ENCODE data around the gene XPO5. TPM values are rescaled to one million over a fixed set of nuclear protein-coding genes. Genes with fewer than 3 reads are reported as not detected.

XPO5 gene
- total RNA-seq (10 to 100 TPM; 13.7 to 53.7 (median 14.7) TPM), polyA plus RNA-seq (10 to 100 TPM in 1 of 3 donors, 1 to 10 TPM in 2; 3.0 to 11.5 (median 7.8) TPM)

GRCh38 chr6:43575772-43576551, at the start of gene XPO5, which contains the start of gene POLH:
Gene XPO5 (minus strand): TSS chr6:43576038. CDS start chr6:43575864, 174 bp downstream.
Gene POLH (plus strand): TSS chr6:43576185. CDS start chr6:43582320, 6,135 bp downstream.
- Histone ChIP-seq H3K36me3 (peaks cover 0 to 24% (median 8%) of the 10 kb centered on the region in 4 donors), H3K9me3 (no peaks in the 10 kb centered on the region), H3K4me3 (peak within 1 kb of the TSS; percentile 63 to 97 (median 82)), H3K27me3 (no peaks in the 10 kb centered on the region), H3K27ac (peak within 1 kb of the TSS; percentile 75 to 80 (median 78)), H3K4me1 (peaks cover 0 to 31% (median 24%) of the 10 kb centered on the region in 4 donors)
- no peak for TF ChIP-seq CTCF (IDR thresholded peaks at IDR 0.05)
- no peak for TF ChIP-seq EP300 (IDR thresholded peaks at IDR 0.05)
- peak; percentile 67 to 83 for TF ChIP-seq POLR2A (IDR thresholded peaks at IDR 0.05)
- peak; percentile 84 to 94 (median 90) for TF ChIP-seq POLR2AphosphoS5 (IDR thresholded peaks at IDR 0.05)
- 0 to 1% methylated on average over 76 of the region's 76 CpGs for WGBS, 2 donors
- intact Hi-C loops (cut with DNase I): no loop called here
- DNase-seq: peak; percentile 95

- TF ChIP-seq POLR2A (IDR thresholded peaks at IDR 0.05) (no peak), CTCF (IDR thresholded peaks at IDR 0.05) (no peak), EP300 (IDR thresholded peaks at IDR 0.05) (no peak), POLR2AphosphoS5 (IDR thresholded peaks at IDR 0.05) (no peak)
- H3K9me3 ChIP-seq: no peaks in the 10 kb centered on the region
- no peaks in the 10 kb centered on the region for H3K27me3 ChIP-seq
- H3K4me3 ChIP-seq: no peak overlapping the region
- no peak overlapping the region for H3K27ac ChIP-seq
- intact Hi-C loops (cut with DNase I): loop anchor here (5.0 kb wide), 1 partner anchor 77 kb away; no protein-coding TSS in a partner anchor
- 94 to 96% methylated on average over 16 of the region's 16 CpGs for WGBS, 2 donors
- DNase-seq: no peak
- H3K4me1 ChIP-seq: peaks cover 0 to 26% (median 22%) of the 10 kb centered on the region in 4 donors
- H3K36me3 ChIP-seq: peaks cover 20 to 58% (median 32%) of the 10 kb centered on the region in 4 donors
These were observed 49.7 kb upstream of the XPO5 start for GRCh38 chr6:43625393-43625992.

GRCh38 chr6:43624786-43625288, 49.0 kb upstream of the XPO5 start:
- Histone ChIP-seq H3K27me3 (no peaks in the 10 kb centered on the region), H3K36me3 (peaks cover 23 to 65% (median 35%) of the 10 kb centered on the region in 4 donors), H3K4me1 (peaks cover 0 to 24% (median 18%) of the 10 kb centered on the region in 4 donors), H3K27ac (no peak overlapping the region), H3K4me3 (no peak overlapping the region), H3K9me3 (no peaks in the 10 kb centered on the region)
- 92 to 96% methylated on average over 7 of the region's 7 CpGs for WGBS, 2 donors
- no peak for TF ChIP-seq EP300 (IDR thresholded peaks at IDR 0.05)
- no peak for TF ChIP-seq POLR2AphosphoS5 (IDR thresholded peaks at IDR 0.05)
- TF ChIP-seq POLR2A (IDR thresholded peaks at IDR 0.05): no peak
- no peak for TF ChIP-seq CTCF (IDR thresholded peaks at IDR 0.05)
- intact Hi-C loops (cut with DNase I): loop anchor here (5.0 kb wide), 1 partner anchor 77 kb away; no protein-coding TSS in a partner anchor
- DNase-seq: no peak

- Histone ChIP-seq H3K27ac (no peak overlapping the region), H3K9me3 (no peaks in the 10 kb centered on the region), H3K36me3 (peaks cover 27 to 71% (median 36%) of the 10 kb centered on the region in 4 donors), H3K4me1 (peaks cover 0 to 24% (median 18%) of the 10 kb centered on the region in 4 donors), H3K27me3 (no peaks in the 10 kb centered on the region), H3K4me3 (no peak overlapping the region)
- WGBS, 2 donors: 92 to 94% methylated on average over 12 of the region's 12 CpGs
- no peak for DNase-seq
- intact Hi-C loops (cut with DNase I): no loop called here
- TF ChIP-seq CTCF (IDR thresholded peaks at IDR 0.05) (no peak), EP300 (IDR thresholded peaks at IDR 0.05) (no peak), POLR2AphosphoS5 (IDR thresholded peaks at IDR 0.05) (no peak), POLR2A (IDR thresholded peaks at IDR 0.05) (no peak)
These were observed 48.3 kb upstream of the XPO5 start for GRCh38 chr6:43623880-43624785.

Measured in sigmoid colon (tissue), 7 donors.